HG02840 (cell line): Measurements from ENCODE around the gene MBD1.
"Not testable (repeated sequence)": the region's sequence is repeated elsewhere in the genome, so short reads cannot be mapped to it uniquely, and the experiment has no call there.

Experiments used
- ATAC-seq: cut with Tn5 transposase; IDR thresholded peaks from one replicate; pipeline ENCODE4 v1.9.1; 2021; ENCODE audit warnings: mild to moderate bottlenecking, moderate library complexity, moderate number of reproducible peaks; ENCODE audit not compliant: unreplicated experiment, low FRiP score

The MBD1 gene

GRCh38 chr18:50275503-50276036 is 5.8 kb downstream of the MBD1 start:
- no peak for ATAC-seq

GRCh38 chr18:50274941-50275340 is 6.4 kb downstream of the MBD1 start:
- no peak for ATAC-seq

GRCh38 chr18:50274044-50274442 is 7.3 kb downstream of the MBD1 start:
- no peak for ATAC-seq

GRCh38 chr18:50273203-50274043 is 7.9 kb downstream of the MBD1 start:
- ATAC-seq, result no peak

- no peak for ATAC-seq
These were observed 8.8 kb downstream of the MBD1 start for GRCh38 chr18:50272568-50272967.

- ATAC-seq, result peak; percentile 67
These were observed 13.1 kb downstream of the MBD1 start for GRCh38 chr18:50268022-50268747.

GRCh38 chr18:50266248-50266704 is 15.0 kb downstream of the MBD1 start, which contains the start of gene CFAP53:
CFAP53 (minus strand) TSS chr18:50266495; CDS start chr18:50266404, 91 bp downstream.
- ATAC-seq, result peak; percentile 57

GRCh38 chr18:50262977-50263376 is 18.3 kb downstream of the MBD1 start:
- no peak for ATAC-seq

- ATAC-seq, result no peak
These were observed 30.4 kb downstream of the MBD1 start for GRCh38 chr18:50250935-50251334.

- ATAC-seq, result no peak
These were observed 31.7 kb downstream of the MBD1 start for GRCh38 chr18:50249576-50249975.

- no peak for ATAC-seq
These were observed 33.8 kb downstream of the MBD1 start for GRCh38 chr18:50247561-50247960.

GRCh38 chr18:50241768-50242167 is 39.6 kb downstream of the MBD1 start:
- ATAC-seq, result not testable (repeated sequence)

GRCh38 chr18:50240080-50240563 is 41.2 kb downstream of the MBD1 start:
- ATAC-seq, result no peak

GRCh38 chr18:50232419-50232818 is 48.9 kb downstream of the MBD1 start:
- no peak for ATAC-seq

GRCh38 chr18:50231621-50232020 is 49.7 kb downstream of the MBD1 start:
- no peak for ATAC-seq

GRCh38 chr18:50220249-50220648 is 61.1 kb downstream of the MBD1 start:
- not testable (repeated sequence) for ATAC-seq
